Activated B cell treated with CpG ODN at 0.5 μM for 24 hours (primary cell): ENCODE results near the gene IER3. TPM values are rescaled to one million over a fixed set of nuclear protein-coding genes. Genes with fewer than 3 reads are reported as not detected.
"Not testable (repeated sequence)": the region's sequence is repeated elsewhere in the genome, so short reads cannot be mapped to it uniquely, and the experiment has no call there.

Source experiments
- ATAC-seq: fragments of 200-7000 bp; cut with Tn5 transposase; one replicate; pipeline ENCODE4 v1.10.0; 2021; ENCODE audit warnings: low read depth, mild to moderate bottlenecking, moderate library complexity
- CTCF ChIA-PET: fragments of 350-600 bp; sonication (Branson Sonifier 250); formaldehyde crosslinking; loops from one replicate; lab custom pipeline; 2021; ENCODE audit warnings: antibody characterized with exemption; lab: Charles Lee
- POLR2A ChIA-PET: fragments of 350-600 bp; sonication (Branson Sonifier 250); formaldehyde crosslinking; loops from one replicate; lab custom pipeline; 2021; ENCODE audit warnings: antibody characterized with exemption; lab: Charles Lee
- DNase-seq: peaks from one replicate; pipeline ENCODE4 v3.0.0; 2022
- H3K27ac Mint-ChIP-seq: one replicate; pipeline ENCODE4 v1.8.0; 2020; ENCODE audit warnings: mixed read lengths
- H3K27me3 Mint-ChIP-seq: one replicate; pipeline ENCODE4 v1.8.0; 2021; ENCODE audit warnings: mixed read lengths
- H3K36me3 Mint-ChIP-seq: one replicate; pipeline ENCODE4 v1.8.0; 2021; ENCODE audit warnings: low read depth, mixed read lengths
- H3K4me1 Mint-ChIP-seq: one replicate; pipeline ENCODE4 v1.8.0; 2021; ENCODE audit warnings: mixed read lengths
- H3K4me3 Mint-ChIP-seq: one replicate; pipeline ENCODE4 v1.8.0; 2020; ENCODE audit warnings: mild to moderate bottlenecking, mixed read lengths
- H3K9me3 Mint-ChIP-seq: one replicate; pipeline ENCODE4 v1.8.0; 2020; ENCODE audit warnings: mixed read lengths
- CTCF ChIP-seq: fragments of 200-600 bp; IDR thresholded peaks from one replicate; pipeline ENCODE4 v1.8.0; 2022; ENCODE audit warnings: antibody characterized with exemption, mild to moderate bottlenecking
- intact Hi-C: fragments of 100-400 bp; cut with micrococcal nuclease; formaldehyde crosslinking; loops from one replicate; pipeline ENCODE4 v1.15.1; 2024
- total RNA-seq: library from RNA; stranded (reverse); gene quantifications from 2 replicates; pipeline ENCODE4 v1.2.3, GENCODE V29; 2022

IER3 gene
- total RNA-seq, 1 donor from 2014 or later = 3.3 TPM

GRCh38 chr6:30768634-30769087 is 24.3 kb upstream of the IER3 start:
- intact Hi-C loops = no loop called here
- CTCF ChIA-PET = no interaction called here
- no peak for ATAC-seq
- H3K9me3 Mint-ChIP-seq = peaks cover 2% of the 10 kb centered on the region
- peaks cover 13% of the 10 kb centered on the region for H3K4me1 Mint-ChIP-seq
- peaks cover 13% of the 10 kb centered on the region for H3K27me3 Mint-ChIP-seq
- no peaks in the 10 kb centered on the region for H3K36me3 Mint-ChIP-seq
- TF ChIP-seq CTCF = no peak
- no peak for DNase-seq
- H3K27ac Mint-ChIP-seq = no peak overlapping the region
- POLR2A ChIA-PET = no interaction called here
- no peak overlapping the region for H3K4me3 Mint-ChIP-seq

- no peak for DNase-seq
- Mint-ChIP-seq H3K27me3 (peaks cover 15% of the 10 kb centered on the region), H3K4me3 (no peak overlapping the region), H3K36me3 (no peaks in the 10 kb centered on the region), H3K4me1 (peaks cover 13% of the 10 kb centered on the region), H3K9me3 (peaks cover 2% of the 10 kb centered on the region), H3K27ac (no peak overlapping the region)
- ChIA-PET POLR2A (interaction anchor here (0.7 kb wide), 2 partner anchors 853 to 1143 kb away, joined by 3 to 4 read pairs; no protein-coding TSS in a partner anchor), CTCF (no interaction called here)
- no peak for TF ChIP-seq CTCF
- intact Hi-C loops = no loop called here
- no peak for ATAC-seq
Measured at GRCh38 chr6:30767944-30768301, 23.6 kb upstream of the IER3 start.

- Mint-ChIP-seq H3K4me1 (peaks cover 13% of the 10 kb centered on the region), H3K27me3 (peaks cover 15% of the 10 kb centered on the region), H3K4me3 (no peak overlapping the region), H3K36me3 (no peaks in the 10 kb centered on the region), H3K27ac (no peak overlapping the region), H3K9me3 (peaks cover 2% of the 10 kb centered on the region)
- intact Hi-C loops = no loop called here
- DNase-seq (no peak), ATAC-seq (no peak)
- POLR2A ChIA-PET = interaction anchor here (0.7 kb wide), 2 partner anchors 854 to 1142 kb away, joined by 3 to 4 read pairs; no protein-coding TSS in a partner anchor
- CTCF ChIA-PET = no interaction called here
- TF ChIP-seq CTCF = no peak
Measured at GRCh38 chr6:30767158-30767943, 23.0 kb upstream of the IER3 start.

GRCh38 chr6:30766461-30767157 is 22.3 kb upstream of the IER3 start:
- ATAC-seq (no peak), DNase-seq (no peak)
- Mint-ChIP-seq H3K4me3 (no peak overlapping the region), H3K4me1 (peaks cover 13% of the 10 kb centered on the region), H3K27me3 (peaks cover 17% of the 10 kb centered on the region), H3K27ac (no peak overlapping the region), H3K9me3 (peaks cover 2% of the 10 kb centered on the region), H3K36me3 (no peaks in the 10 kb centered on the region)
- CTCF ChIA-PET = no interaction called here
- intact Hi-C loops = no loop called here
- TF ChIP-seq CTCF = no peak
- POLR2A ChIA-PET = no interaction called here

GRCh38 chr6:30765495-30765894 is 21.1 kb upstream of the IER3 start:
- peaks cover 17% of the 10 kb centered on the region for H3K27me3 Mint-ChIP-seq
- intact Hi-C loops, H3K9me3 Mint-ChIP-seq, H3K27ac Mint-ChIP-seq, H3K36me3 Mint-ChIP-seq, CTCF ChIA-PET, DNase-seq, POLR2A ChIA-PET, H3K4me3 Mint-ChIP-seq, ATAC-seq: not testable (repeated sequence)
- peaks cover 13% of the 10 kb centered on the region for H3K4me1 Mint-ChIP-seq

- H3K36me3 Mint-ChIP-seq, H3K4me3 Mint-ChIP-seq, H3K27ac Mint-ChIP-seq, intact Hi-C loops, ATAC-seq, CTCF ChIA-PET, DNase-seq, H3K9me3 Mint-ChIP-seq: not testable (repeated sequence)
- Mint-ChIP-seq H3K4me1 (peaks cover 13% of the 10 kb centered on the region), H3K27me3 (peaks cover 17% of the 10 kb centered on the region)
- POLR2A ChIA-PET = interaction anchor here (0.5 kb wide), 1 partner anchor 167 kb away, joined by 4 read pairs; no protein-coding TSS in a partner anchor
Measured at GRCh38 chr6:30764490-30765043, 20.2 kb upstream of the IER3 start.
